ENCODE measurements around the gene WNT3A.

DNA sequence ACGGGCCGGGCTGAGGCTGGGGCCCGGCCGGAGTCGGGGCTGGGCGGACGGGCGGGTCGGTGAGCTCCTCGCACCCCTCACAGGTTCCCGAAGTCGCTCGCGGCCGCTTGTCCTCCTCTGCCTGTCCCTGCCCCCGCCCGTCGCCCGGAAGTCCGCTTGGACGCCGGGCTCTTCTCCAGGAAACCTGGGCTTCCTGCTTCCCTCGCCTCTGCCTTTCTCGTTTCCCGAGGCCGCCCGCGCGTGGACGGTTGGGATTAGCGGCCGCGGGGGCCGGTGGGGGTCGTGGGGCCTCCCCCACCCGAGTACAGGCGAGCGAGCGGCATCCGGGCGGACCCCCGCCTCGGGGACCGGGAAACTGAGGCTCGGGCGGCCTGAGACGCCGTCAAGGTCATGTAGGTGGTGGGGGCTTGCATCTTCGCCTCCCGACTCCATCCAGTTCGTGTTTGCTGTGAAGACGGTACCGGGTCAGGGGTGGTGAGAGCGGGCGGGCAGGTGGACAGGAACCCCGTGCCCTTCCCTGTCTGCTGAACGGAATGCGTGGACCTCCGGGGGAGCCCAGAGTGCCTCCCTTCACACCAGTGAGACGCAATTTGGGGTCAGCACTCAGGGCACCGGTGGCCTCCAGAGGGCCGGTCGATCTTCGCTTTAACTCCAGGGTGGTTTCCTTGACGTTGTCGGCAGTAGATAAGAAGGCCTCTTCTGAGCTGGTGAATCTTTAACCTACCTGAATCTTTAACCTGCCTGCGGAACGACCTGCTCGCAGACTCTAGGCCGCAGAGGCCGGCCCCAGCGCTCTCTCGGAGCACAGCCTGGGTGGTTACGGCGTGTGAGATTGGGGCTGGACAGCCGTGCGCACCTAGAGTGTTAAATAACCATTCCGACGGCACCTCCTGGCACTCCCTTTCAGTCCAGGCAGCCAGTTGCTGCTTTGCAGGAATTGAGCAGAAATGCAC, 76.4 kb downstream of the WNT3A start:
- TF ChIP-seq, protein P1, sequence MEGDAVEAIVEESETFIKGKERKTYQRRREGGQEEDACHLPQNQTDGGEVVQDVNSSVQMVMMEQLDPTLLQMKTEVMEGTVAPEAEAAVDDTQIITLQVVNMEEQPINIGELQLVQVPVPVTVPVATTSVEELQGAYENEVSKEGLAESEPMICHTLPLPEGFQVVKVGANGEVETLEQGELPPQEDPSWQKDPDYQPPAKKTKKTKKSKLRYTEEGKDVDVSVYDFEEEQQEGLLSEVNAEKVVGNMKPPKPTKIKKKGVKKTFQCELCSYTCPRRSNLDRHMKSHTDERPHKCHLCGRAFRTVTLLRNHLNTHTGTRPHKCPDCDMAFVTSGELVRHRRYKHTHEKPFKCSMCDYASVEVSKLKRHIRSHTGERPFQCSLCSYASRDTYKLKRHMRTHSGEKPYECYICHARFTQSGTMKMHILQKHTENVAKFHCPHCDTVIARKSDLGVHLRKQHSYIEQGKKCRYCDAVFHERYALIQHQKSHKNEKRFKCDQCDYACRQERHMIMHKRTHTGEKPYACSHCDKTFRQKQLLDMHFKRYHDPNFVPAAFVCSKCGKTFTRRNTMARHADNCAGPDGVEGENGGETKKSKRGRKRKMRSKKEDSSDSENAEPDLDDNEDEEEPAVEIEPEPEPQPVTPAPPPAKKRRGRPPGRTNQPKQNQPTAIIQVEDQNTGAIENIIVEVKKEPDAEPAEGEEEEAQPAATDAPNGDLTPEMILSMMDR (IDR thresholded peaks at IDR 0.05), result no peak
- no peak for TF ChIP-seq POLR2A (IDR thresholded peaks at IDR 0.05)

Data from breast epithelium (tissue), 3 donors.